GM23338 (cell line): ENCODE measurements around the gene RAB15. TPM values are rescaled to one million over a fixed set of nuclear protein-coding genes. Genes with fewer than 3 reads are reported as not detected.

Experiments used
- ATAC-seq: fragments of 200-7000 bp; cut with Tn5 transposase; 3 replicates; pipeline ENCODE4 v1.9.1; 2020
- DNase-seq: peaks from one replicate; pipeline ENCODE4 v3.0.0-alpha.2; 2015; ENCODE audit warnings: low spot score
- H2AFZ ChIP-seq: fragments of 200-600 bp; sonication (generic); 2 replicates; pipeline ENCODE4 v1.8.0; 2016; ENCODE audit warnings: antibody characterized with exemption, mild to moderate bottlenecking, moderate library complexity
- H3F3A ChIP-seq: fragments of 200-600 bp; sonication (generic); replicated peaks from 2 replicates; pipeline ENCODE4 v1.8.0; 2017; ENCODE audit warnings: antibody characterized with exemption, mixed run types, low read depth
- H3K27ac ChIP-seq: fragments of 200-600 bp; sonication (generic); 2 replicates; pipeline ENCODE4 v1.6.1; 2016; ENCODE audit warnings: low read depth
- H3K27me3 ChIP-seq: fragments of 200-600 bp; sonication (generic); 2 replicates; pipeline ENCODE4 v1.8.0; 2016; ENCODE audit warnings: mild to moderate bottlenecking, mixed run types, moderate library complexity; ENCODE audit not compliant: insufficient read depth
- H3K36me3 ChIP-seq: fragments of 200-600 bp; sonication (generic); 2 replicates; pipeline ENCODE4 v1.8.0; 2016; ENCODE audit warnings: mild to moderate bottlenecking; ENCODE audit not compliant: insufficient read depth
- H3K4me1 ChIP-seq: fragments of 200-600 bp; sonication (generic); 2 replicates; pipeline ENCODE4 v1.8.0; 2016; ENCODE audit warnings: mild to moderate bottlenecking, moderate library complexity; ENCODE audit not compliant: insufficient read depth
- H3K4me2 ChIP-seq: fragments of 200-600 bp; sonication (generic); 2 replicates; pipeline ENCODE4 v1.7.1; 2017; ENCODE audit warnings: mixed run types
- H3K4me3 ChIP-seq: fragments of 200-600 bp; sonication (generic); 2 replicates; pipeline ENCODE4 v1.6.1; 2016; ENCODE audit warnings: mixed run types
- H3K79me2 ChIP-seq: fragments of 200-600 bp; sonication (generic); replicated peaks from 2 replicates; pipeline ENCODE4 v1.8.0; 2017; ENCODE audit warnings: mild to moderate bottlenecking; ENCODE audit not compliant: insufficient read depth
- H3K9me2 ChIP-seq: fragments of 200-600 bp; sonication (generic); 2 replicates; pipeline ENCODE4 v1.8.0; 2017; ENCODE audit not compliant: insufficient read depth
- H4K20me1 ChIP-seq: fragments of 200-600 bp; sonication (generic); replicated peaks from 2 replicates; pipeline ENCODE4 v1.8.0; 2017; ENCODE audit warnings: mild to moderate bottlenecking; ENCODE audit not compliant: insufficient read depth
- H3K27ac Mint-ChIP-seq: 2 replicates; pipeline ENCODE4 v1.8.0; 2020; ENCODE audit warnings: inconsistent platforms, mild to moderate bottlenecking, moderate library complexity, mixed read lengths
- H3K27me3 Mint-ChIP-seq: 3 replicates; pipeline ENCODE4 v1.8.0; 2022; ENCODE audit warnings: low read depth, mild to moderate bottlenecking, moderate library complexity, mixed read lengths, inconsistent platforms; ENCODE audit not compliant: insufficient read depth, poor library complexity
- H3K36me3 Mint-ChIP-seq: 3 replicates; pipeline ENCODE4 v1.8.0; 2021; ENCODE audit warnings: low read depth, mild to moderate bottlenecking, inconsistent platforms, moderate library complexity, mixed read lengths
- H3K4me1 Mint-ChIP-seq: 3 replicates; pipeline ENCODE4 v1.8.0; 2020; ENCODE audit warnings: mild to moderate bottlenecking, inconsistent platforms, mixed read lengths
- H3K4me3 Mint-ChIP-seq: 3 replicates; pipeline ENCODE4 v1.8.0; 2021; ENCODE audit warnings: moderate library complexity, mild to moderate bottlenecking, inconsistent platforms, mixed read lengths
- H3K9me3 Mint-ChIP-seq: 3 replicates; pipeline ENCODE4 v1.8.0; 2020; ENCODE audit warnings: moderate library complexity, mild to moderate bottlenecking, inconsistent platforms, mixed read lengths
- CREB1 ChIP-seq: fragments of 250-450 bp; sonication (Bioruptor Pico); IDR thresholded peaks from 2 replicates; pipeline ENCODE4 v1.5.0; 2020; ENCODE audit warnings: low read depth, mild to moderate bottlenecking, moderate library complexity
- EZH2 ChIP-seq: fragments of 200-600 bp; sonication (generic); IDR thresholded peaks from one replicate; pipeline ENCODE4 v1.8.0; 2017; ENCODE audit warnings: antibody characterized with exemption, mild to moderate bottlenecking, low read depth; ENCODE audit not compliant: unreplicated experiment
- EZH2phosphoT487 ChIP-seq: fragments of 200-600 bp; sonication (generic); IDR thresholded peaks from one replicate; pipeline ENCODE4 v1.8.1; 2018; ENCODE audit warnings: antibody characterized with exemption; ENCODE audit not compliant: unreplicated experiment
- JUNB ChIP-seq: IDR thresholded peaks from one replicate; pipeline ENCODE4 v1.6.1; 2016; ENCODE audit warnings: antibody characterized with exemption; ENCODE audit not compliant: unreplicated experiment
- NANOG ChIP-seq: IDR thresholded peaks from 2 replicates; pipeline ENCODE4 v1.6.1; 2016; ENCODE audit warnings: antibody characterized with exemption, borderline replicate concordance
- POLR2AphosphoS5 ChIP-seq: IDR thresholded peaks from 2 replicates; pipeline ENCODE4 v1.6.1; 2016; ENCODE audit warnings: antibody characterized with exemption, low read depth
- STAT1 ChIP-seq: IDR thresholded peaks from one replicate; pipeline ENCODE4 v1.6.1; 2016; ENCODE audit warnings: antibody characterized with exemption; ENCODE audit not compliant: unreplicated experiment
- ZNF114 ChIP-seq: fragments of 250-450 bp; sonication (Bioruptor Pico); IDR thresholded peaks from 2 replicates; pipeline ENCODE4 v1.5.0; 2020; ENCODE audit warnings: mild to moderate bottlenecking, moderate library complexity
- ZNF331 ChIP-seq: fragments of 250-450 bp; sonication (Bioruptor Pico); IDR thresholded peaks from 2 replicates; pipeline ENCODE4 v1.5.0; 2020; ENCODE audit warnings: low read depth, mild to moderate bottlenecking, moderate library complexity
- long read RNA-seq: library from polyadenylated mRNA; unstranded; transcript quantifications from one replicate; pipeline ENCODE4 v2.0.0, GENCODE V29; 2020; ENCODE audit not compliant: unreplicated experiment
- polyA plus RNA-seq: library from polyadenylated mRNA; unstranded; fragments of >200 nt; fragmentation: Nextera tagmentation; extraction: Ambion mirVana; gene quantifications from 2 replicates; pipeline ENCODE4 v1.2.1, GENCODE V29; 2016
- total RNA-seq: library from RNA; depleted of rRNA; stranded (reverse); fragments of >200 nt; shearing (Covaris generic); gene quantifications from 2 replicates; pipeline ENCODE4 v1.2.3, GENCODE V29; 2014; rRNA removed
- TF ChIP-seq, protein P1 (sequence below), 2 experiments: fragments of 200-600 bp in 1 of 2; sonication (generic) in 1 of 2; conservative IDR thresholded peaks; 2 replicates each; pipeline versions ENCODE4 v1.5.1 to v1.6.1; 2016 to 2017; ENCODE audit warnings: antibody characterized with exemption in 2 of 2, low read depth in 2 of 2, mild to moderate bottlenecking in 2 of 2, moderate library complexity in 1 of 2
- TF ChIP-seq, protein P2 (sequence below): IDR thresholded peaks from 2 replicates; pipeline ENCODE4 v1.6.1; 2016; ENCODE audit warnings: antibody characterized with exemption
- TF ChIP-seq, protein P3 (sequence below): IDR thresholded peaks from one replicate; pipeline ENCODE4 v1.6.1; 2018; ENCODE audit warnings: antibody characterized with exemption; ENCODE audit not compliant: unreplicated experiment
- TF ChIP-seq, protein P4 (sequence below): fragments of 250-450 bp; sonication (Bioruptor Pico); IDR thresholded peaks from 2 replicates; pipeline ENCODE4 v1.5.0; 2020; ENCODE audit warnings: mild to moderate bottlenecking, moderate library complexity

RAB15 gene
- total RNA-seq (43.3 and 47.3 TPM in 2 replicates), polyA plus RNA-seq (17.4 and 20.0 TPM in 2 replicates)
- long read RNA-seq, partial matches to known transcripts = 0 of 6 reads
- long read RNA-seq, other reads (novel, unspliced or antisense) = 4 of 6 reads

DNA sequence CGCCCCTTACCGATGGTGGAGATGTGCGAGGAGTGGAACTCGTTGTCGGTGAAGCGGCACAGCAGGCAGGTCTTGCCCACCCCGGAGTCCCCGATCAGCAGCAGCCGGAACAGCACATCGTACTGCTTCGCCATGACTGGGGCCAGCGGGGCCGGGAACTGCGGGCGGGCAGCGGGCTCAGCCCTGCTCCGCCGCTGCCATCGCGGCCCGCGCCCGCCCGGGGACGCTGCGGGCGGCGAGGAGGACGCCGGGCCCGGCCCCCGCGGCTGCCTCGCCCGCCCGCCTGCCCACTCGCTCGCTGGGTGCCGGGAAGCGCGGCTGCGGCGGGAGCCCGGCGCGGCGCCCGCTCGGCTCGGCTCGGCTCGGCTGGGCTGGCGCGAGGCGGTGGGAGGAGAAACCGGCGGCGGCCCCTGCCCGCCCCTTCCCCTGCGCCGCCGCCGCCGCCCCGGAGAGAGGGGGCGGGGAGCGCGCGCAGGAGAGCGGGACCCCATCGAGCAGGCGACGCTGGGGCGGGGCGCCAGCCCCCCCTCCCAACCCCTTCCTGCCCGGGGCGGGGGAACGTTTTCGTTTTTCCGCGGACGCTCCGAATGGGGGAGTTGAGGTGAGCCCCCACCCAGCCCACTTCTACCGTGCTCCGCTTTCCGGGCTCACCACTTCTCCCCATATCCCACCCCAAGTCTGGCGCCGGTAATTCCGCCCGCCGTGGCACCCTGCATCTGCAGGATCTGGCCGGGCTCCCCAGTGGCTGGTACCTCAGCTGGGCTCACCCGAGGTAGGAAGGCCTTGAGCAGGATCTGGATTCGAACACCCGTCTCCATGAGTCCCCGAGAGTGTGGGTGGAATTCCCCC, at the start of gene RAB15:
RAB15 (minus strand) TSS at position 394 of the 849 bp plus-strand sequence; CDS start at position 134, 260 bp downstream.
- H3K4me3 Mint-ChIP-seq = peak within 1 kb of the TSS; percentile 80
- Histone ChIP-seq H3K27me3 (no peaks in the 10 kb centered on the region; the same call in 1 of the 2 replicates), H3K9me2 (no peaks in the 10 kb centered on the region; the same call in 1 of the 2 replicates), H3K79me2 (peaks cover 33% of the 10 kb centered on the region), H4K20me1 (peaks cover 5% of the 10 kb centered on the region; the same call in 1 of the 2 replicates), H3K4me2 (peak within 1 kb of the TSS; percentile 98), H3F3A (peaks cover 19% of the 10 kb centered on the region), H2AFZ (no peak within 1 kb of the TSS; the same call in 1 of the 2 replicates), H3K36me3 (no peaks in the 10 kb centered on the region), H3K4me3 (peak within 1 kb of the TSS; percentile 87), H3K27ac (peak within 1 kb of the TSS; percentile 32; the same call in 1 of the 2 replicates), H3K4me1 (peaks cover 60% of the 10 kb centered on the region)
- TF ChIP-seq ZNF331 (CRISPR knock-in tag) (no peak), EZH2 (no peak), POLR2AphosphoS5 (no peak), CREB1 (CRISPR knock-in tag) (no peak), EZH2phosphoT487 (no peak), ZNF114 (CRISPR knock-in tag) (no peak), NANOG (no peak), STAT1 (no peak), JUNB (no peak)
- TF ChIP-seq, protein P1, sequence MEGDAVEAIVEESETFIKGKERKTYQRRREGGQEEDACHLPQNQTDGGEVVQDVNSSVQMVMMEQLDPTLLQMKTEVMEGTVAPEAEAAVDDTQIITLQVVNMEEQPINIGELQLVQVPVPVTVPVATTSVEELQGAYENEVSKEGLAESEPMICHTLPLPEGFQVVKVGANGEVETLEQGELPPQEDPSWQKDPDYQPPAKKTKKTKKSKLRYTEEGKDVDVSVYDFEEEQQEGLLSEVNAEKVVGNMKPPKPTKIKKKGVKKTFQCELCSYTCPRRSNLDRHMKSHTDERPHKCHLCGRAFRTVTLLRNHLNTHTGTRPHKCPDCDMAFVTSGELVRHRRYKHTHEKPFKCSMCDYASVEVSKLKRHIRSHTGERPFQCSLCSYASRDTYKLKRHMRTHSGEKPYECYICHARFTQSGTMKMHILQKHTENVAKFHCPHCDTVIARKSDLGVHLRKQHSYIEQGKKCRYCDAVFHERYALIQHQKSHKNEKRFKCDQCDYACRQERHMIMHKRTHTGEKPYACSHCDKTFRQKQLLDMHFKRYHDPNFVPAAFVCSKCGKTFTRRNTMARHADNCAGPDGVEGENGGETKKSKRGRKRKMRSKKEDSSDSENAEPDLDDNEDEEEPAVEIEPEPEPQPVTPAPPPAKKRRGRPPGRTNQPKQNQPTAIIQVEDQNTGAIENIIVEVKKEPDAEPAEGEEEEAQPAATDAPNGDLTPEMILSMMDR (conservative IDR thresholded peaks at IDR 0.05; ENCODE audit: low read depth in 2 of 2) = no peak
- TF ChIP-seq, protein P2, sequence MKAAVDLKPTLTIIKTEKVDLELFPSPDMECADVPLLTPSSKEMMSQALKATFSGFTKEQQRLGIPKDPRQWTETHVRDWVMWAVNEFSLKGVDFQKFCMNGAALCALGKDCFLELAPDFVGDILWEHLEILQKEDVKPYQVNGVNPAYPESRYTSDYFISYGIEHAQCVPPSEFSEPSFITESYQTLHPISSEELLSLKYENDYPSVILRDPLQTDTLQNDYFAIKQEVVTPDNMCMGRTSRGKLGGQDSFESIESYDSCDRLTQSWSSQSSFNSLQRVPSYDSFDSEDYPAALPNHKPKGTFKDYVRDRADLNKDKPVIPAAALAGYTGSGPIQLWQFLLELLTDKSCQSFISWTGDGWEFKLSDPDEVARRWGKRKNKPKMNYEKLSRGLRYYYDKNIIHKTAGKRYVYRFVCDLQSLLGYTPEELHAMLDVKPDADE = no peak
- TF ChIP-seq, protein P3, sequence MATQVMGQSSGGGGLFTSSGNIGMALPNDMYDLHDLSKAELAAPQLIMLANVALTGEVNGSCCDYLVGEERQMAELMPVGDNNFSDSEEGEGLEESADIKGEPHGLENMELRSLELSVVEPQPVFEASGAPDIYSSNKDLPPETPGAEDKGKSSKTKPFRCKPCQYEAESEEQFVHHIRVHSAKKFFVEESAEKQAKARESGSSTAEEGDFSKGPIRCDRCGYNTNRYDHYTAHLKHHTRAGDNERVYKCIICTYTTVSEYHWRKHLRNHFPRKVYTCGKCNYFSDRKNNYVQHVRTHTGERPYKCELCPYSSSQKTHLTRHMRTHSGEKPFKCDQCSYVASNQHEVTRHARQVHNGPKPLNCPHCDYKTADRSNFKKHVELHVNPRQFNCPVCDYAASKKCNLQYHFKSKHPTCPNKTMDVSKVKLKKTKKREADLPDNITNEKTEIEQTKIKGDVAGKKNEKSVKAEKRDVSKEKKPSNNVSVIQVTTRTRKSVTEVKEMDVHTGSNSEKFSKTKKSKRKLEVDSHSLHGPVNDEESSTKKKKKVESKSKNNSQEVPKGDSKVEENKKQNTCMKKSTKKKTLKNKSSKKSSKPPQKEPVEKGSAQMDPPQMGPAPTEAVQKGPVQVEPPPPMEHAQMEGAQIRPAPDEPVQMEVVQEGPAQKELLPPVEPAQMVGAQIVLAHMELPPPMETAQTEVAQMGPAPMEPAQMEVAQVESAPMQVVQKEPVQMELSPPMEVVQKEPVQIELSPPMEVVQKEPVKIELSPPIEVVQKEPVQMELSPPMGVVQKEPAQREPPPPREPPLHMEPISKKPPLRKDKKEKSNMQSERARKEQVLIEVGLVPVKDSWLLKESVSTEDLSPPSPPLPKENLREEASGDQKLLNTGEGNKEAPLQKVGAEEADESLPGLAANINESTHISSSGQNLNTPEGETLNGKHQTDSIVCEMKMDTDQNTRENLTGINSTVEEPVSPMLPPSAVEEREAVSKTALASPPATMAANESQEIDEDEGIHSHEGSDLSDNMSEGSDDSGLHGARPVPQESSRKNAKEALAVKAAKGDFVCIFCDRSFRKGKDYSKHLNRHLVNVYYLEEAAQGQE = no peak
- TF ChIP-seq, protein P4, sequence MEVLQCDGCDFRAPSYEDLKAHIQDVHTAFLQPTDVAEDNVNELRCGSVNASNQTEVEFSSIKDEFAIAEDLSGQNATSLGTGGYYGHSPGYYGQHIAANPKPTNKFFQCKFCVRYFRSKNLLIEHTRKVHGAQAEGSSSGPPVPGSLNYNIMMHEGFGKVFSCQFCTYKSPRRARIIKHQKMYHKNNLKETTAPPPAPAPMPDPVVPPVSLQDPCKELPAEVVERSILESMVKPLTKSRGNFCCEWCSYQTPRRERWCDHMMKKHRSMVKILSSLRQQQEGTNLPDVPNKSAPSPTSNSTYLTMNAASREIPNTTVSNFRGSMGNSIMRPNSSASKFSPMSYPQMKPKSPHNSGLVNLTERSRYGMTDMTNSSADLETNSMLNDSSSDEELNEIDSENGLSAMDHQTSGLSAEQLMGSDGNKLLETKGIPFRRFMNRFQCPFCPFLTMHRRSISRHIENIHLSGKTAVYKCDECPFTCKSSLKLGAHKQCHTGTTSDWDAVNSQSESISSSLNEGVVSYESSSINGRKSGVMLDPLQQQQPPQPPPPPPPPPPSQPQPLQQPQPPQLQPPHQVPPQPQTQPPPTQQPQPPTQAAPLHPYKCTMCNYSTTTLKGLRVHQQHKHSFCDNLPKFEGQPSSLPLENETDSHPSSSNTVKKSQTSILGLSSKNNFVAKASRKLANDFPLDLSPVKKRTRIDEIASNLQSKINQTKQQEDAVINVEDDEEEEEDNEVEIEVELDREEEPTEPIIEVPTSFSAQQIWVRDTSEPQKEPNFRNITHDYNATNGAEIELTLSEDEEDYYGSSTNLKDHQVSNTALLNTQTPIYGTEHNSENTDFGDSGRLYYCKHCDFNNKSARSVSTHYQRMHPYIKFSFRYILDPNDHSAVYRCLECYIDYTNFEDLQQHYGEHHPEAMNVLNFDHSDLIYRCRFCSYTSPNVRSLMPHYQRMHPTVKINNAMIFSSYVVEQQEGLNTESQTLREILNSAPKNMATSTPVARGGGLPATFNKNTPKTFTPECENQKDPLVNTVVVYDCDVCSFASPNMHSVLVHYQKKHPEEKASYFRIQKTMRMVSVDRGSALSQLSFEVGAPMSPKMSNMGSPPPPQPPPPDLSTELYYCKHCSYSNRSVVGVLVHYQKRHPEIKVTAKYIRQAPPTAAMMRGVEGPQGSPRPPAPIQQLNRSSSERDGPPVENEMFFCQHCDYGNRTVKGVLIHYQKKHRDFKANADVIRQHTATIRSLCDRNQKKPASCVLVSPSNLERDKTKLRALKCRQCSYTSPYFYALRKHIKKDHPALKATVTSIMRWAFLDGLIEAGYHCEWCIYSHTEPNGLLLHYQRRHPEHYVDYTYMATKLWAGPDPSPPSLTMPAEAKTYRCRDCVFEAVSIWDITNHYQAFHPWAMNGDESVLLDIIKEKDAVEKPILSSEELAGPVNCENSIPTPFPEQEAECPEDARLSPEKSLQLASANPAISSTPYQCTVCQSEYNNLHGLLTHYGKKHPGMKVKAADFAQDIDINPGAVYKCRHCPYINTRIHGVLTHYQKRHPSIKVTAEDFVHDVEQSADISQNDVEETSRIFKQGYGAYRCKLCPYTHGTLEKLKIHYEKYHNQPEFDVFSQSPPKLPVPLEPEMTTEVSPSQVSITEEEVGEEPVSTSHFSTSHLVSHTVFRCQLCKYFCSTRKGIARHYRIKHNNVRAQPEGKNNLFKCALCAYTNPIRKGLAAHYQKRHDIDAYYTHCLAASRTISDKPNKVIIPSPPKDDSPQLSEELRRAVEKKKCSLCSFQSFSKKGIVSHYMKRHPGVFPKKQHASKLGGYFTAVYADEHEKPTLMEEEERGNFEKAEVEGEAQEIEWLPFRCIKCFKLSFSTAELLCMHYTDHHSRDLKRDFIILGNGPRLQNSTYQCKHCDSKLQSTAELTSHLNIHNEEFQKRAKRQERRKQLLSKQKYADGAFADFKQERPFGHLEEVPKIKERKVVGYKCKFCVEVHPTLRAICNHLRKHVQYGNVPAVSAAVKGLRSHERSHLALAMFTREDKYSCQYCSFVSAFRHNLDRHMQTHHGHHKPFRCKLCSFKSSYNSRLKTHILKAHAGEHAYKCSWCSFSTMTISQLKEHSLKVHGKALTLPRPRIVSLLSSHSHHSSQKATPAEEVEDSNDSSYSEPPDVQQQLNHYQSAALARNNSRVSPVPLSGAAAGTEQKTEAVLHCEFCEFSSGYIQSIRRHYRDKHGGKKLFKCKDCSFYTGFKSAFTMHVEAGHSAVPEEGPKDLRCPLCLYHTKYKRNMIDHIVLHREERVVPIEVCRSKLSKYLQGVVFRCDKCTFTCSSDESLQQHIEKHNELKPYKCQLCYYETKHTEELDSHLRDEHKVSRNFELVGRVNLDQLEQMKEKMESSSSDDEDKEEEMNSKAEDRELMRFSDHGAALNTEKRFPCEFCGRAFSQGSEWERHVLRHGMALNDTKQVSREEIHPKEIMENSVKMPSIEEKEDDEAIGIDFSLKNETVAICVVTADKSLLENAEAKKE (CRISPR knock-in tag) = no peak
- H3K36me3 Mint-ChIP-seq = peaks cover 13% of the 10 kb centered on the region
- H3K27ac Mint-ChIP-seq = no peak within 1 kb of the TSS
- H3K27me3 Mint-ChIP-seq = peaks cover 11% of the 10 kb centered on the region
- peak; percentile 42 for ATAC-seq
- peak; percentile 57 for DNase-seq
- no peaks in the 10 kb centered on the region for H3K9me3 Mint-ChIP-seq
- H3K4me1 Mint-ChIP-seq = peaks cover 55% of the 10 kb centered on the region
